COR-L47 (cell line): ENCODE data around the gene COL5A2.

ENCODE experiments used
- DNase-seq: peaks from one replicate; lab custom pipeline; 2025; lab: John Stamatoyannopoulos, UW

Gene COL5A2

DNA sequence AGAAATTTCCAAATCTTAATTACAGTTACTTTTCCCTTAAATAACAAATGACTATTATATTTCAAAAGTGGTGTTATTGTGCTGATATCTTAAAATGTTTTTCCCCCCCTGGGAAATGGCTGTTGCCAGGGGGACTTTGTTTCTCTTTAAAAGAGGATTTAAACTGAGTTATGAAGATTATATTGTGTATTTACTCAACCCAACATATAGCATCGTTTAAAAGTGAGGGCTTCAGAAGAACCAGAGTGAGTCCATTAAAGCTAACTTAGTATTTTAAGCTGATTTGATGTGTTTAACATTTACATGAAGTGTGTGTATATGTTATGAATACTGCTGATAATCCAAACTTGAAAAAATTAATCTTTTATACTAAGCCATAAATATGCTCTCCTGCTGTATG lies 81.6 kb downstream of the COL5A2 start:
- DNase-seq, result no peak

DNA sequence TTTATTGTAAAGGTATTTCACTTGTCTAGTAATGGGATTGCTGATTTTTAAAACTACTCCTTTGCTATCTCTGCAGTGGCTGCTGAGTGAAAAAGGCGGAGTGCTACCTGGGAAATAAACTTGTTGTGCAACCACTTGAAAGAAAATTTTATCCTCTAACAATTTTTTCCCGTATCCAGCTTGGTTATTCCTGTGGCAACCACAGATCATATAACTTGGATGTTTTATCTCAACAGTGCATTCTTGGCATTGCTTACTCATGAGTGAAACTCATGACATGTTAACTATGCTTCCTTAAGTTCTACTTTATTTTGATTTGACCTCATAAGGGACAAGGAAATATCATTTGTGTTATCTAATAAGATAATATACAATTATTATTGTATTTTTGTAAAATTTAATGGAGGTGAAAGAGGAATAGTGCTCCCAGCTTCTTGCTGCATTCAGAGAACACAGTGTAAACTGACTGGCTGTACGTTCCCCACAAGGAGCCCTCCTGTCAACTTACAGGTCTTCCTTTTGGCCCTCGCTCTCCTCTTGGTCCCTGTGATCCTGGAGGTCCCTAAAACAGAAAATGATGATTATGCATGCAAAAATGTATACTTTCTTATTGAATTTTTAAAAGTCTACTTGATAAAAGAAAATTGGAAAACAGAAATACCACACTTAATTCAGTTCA lies 82.7 kb downstream of the COL5A2 start:
- DNase-seq, result no peak

DNA sequence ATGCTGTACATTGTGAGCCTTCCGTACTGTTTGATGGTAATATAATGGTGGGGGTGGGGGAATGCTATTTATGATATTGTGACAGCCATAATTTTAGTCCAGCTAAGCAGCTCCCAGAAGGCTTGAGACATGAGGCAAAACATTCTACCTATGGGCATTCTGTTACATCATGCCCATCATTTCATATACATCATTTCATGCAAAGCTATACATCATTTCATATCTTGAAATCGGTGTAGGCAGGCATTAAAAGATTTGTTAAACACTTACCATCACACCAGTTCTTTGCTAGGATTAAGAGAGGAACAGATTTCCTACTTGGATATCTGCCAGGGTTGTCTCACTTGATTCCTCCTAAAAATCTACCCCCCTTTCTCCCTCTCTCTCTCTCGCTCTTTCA lies 84.5 kb downstream of the COL5A2 start:
- no peak for DNase-seq

DNA sequence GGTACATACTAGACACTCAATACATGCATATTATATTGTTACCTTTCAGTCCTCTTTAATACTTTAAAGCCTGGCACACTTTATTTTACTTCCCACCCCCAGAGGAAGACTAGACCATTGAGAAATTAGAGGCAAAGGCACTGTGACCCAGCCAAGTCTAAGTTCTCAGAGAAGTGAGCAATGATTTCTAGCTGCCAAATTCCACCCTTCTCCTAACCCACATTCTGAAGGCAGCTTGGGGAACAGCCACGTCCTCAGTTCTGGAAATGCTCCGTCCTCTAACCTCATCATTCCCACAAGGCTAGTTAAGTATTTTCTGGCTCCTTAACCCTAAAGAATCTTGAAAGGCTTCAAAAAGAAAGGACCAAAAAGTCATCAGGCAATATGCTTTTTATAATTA lies 86.6 kb downstream of the COL5A2 start:
- DNase-seq, result no peak

DNA sequence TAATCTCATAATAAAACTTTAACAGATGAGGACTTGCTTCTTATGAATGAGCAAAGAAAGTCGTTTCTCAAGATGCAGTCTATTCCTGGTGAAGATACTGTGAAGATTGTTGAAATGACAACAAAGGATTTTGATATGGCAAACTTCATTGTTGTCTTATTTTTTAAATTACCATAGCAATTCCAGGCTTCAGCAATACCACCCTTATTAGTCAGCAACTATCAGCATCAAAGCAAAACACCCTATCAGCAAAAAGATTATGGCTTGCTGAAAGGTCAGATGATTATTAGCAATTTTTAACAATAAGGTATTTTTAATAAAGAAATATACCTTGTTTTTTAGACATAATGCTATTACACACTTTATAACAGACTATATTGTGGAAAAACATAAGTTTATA lies 88.3 kb downstream of the COL5A2 start:
- no peak for DNase-seq

DNA sequence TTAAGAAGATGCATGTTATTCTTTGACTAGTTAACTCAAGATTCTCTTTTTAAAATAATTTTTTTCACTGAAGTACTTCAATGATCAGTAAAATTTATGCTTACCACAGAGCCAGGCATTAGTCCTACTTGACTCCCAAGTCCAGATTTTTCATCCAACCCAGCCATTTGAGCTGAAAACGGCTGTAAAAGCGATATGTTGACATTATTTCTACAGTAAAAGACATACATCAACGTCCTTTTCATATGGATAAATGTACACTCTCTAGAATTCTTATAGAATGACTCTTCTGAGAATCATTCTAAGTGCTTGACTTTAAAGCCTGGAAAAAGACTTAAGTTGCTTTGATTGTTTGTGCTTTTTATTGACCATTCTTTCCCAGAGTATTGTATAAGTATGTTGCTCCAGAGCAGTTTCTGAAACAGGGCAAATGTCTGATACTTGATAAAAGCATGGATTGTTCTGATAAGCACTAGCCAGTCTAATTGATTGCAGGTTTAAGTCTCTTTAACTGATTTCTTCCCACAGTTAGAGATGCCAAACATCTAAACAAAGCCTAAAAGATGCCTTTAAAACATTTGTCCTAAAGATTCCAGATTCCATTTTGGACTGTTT lies 90.9 kb downstream of the COL5A2 start:
- no peak for DNase-seq

DNA sequence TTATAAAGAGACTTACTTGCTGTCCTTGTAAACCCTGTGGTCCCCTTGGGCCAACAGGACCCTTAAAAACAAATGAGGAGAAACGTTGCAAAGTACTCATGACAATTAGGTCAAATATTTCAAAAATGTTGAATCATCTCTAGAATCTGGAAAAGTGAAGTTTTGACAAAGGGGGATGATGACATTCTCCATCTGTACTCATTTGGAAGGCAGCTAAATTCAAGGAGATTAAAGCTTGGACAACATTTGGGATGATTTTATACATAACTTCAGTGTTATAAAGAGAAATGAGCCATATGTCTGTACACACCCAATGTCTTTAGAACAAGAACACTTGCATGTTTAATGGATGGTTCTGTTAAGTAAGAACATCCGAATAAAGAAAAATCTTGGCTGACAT lies 92.9 kb downstream of the COL5A2 start:
- DNase-seq, result no peak

DNA sequence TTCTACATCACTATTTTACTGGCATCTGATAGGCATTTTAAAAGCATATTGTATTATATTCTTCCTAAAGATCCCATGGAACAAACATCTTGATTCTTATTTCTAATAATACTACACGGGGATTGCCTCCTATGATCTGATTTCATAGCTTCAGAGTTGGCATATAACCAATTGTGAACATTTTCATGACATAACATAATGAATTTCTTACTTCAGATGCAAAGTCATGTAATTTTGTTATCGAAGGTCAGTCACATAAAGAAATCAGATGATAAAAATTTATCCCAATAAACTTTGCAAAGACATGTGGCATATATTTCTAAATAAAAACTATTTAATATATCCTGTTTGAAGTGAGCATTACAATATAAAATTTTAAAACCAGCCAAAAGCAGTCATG lies 93.3 kb downstream of the COL5A2 start:
- DNase-seq, result no peak

DNA sequence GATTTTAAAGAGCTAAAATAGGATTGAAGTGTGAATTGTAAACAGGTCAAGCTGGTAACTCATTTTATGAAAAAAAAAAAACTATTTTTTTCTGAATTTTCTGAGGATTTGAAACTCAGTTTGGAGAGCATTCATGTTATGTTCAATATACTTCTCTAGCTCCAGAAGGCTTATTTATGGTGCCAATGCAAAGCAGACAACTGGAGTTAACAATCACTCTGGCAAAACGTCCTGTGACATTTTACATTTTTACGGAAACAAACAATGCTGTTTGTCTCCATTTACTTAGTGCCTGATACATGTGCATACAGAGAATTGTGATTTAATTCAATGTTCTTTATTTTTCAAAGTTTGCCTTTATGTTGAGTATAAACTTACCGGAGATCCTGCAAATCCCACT lies 96.0 kb downstream of the COL5A2 start:
- DNase-seq, result no peak

DNA sequence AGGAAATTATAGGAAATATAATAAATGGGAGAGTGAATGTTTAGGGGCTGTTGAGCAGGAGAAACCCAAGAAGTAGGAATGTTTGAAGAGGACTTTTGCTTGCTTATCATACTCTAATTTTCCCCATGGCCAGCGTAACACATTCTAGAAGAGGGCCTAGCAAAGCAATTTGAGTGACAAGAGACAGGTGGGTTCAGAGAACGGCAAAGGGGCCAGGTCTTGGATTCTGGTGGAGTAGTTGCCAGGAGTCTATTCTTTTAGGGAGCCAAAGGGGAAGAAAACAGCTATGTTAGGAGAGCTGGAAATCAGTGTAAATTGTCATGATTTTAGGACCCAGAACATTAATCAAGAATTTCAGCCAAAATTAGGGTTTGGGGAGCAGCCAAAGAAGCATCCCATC lies 96.5 kb downstream of the COL5A2 start:
- DNase-seq, result no peak

DNA sequence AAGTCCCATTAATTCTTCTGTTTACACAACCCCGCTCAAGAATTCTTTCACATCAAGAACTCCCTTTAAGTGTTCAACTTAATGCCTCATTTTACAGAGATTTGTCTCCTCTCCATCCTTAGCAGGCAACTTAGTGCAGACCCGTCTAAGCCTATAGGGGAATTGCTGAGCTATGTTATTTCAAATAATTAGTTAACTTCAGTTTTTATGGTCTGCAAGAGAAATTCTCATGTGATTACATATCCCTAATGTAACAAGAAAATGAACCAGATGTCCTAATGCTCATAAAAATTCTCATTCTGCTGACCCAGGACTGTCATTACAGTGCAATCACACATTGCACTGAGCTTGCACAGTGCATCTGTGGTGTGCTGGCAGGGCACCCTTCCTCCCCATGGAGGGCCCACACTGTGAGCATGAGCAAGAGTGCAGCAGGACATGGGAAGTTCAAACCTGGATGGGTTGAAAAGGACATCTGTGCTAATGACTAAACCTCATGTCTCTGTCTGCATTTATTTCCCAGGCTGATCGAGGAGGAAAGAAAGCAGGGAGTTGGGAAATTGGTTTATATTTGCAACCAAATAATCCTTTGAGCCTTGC lies 97.1 kb downstream of the COL5A2 start:
- DNase-seq, result no peak

DNA sequence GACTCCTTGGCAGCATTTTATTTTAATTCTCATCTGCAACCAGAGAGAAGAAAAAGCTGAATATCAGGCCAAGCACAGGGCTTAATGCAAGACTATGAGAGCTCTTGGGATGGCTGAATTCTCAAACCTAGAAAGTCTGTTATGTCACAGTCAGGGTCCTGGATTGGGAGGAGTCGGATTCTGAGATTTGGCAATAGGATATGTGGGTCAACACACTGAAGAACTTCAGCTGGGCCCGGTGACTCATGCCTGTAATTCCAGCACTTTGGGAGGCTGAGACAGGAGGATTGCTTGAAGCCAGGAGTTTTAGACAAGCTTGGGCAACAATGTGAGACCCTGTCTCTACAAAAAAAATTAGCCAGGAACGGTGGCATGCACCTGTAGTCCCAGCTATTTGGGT lies 103.0 kb downstream of the COL5A2 start:
- no peak for DNase-seq

DNA sequence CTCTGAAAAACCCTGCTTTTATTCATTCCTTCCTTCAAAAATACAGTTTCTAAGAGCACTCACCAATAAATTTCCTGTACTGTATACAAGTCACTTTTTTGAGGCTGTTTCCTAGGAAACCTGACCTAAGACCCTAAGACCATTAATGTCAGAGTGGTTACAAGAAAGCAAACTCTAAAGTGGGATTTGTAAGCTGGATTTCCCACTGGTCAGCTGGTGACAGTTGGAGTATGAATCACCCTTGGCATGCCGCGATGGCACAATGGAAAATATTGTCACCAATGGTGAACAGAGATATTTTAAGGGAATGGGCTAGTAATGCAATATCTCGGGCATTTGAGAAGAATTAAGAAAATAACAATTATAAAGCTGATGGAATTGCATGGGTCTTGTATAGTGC lies 103.4 kb downstream of the COL5A2 start:
- DNase-seq, result no peak

DNA sequence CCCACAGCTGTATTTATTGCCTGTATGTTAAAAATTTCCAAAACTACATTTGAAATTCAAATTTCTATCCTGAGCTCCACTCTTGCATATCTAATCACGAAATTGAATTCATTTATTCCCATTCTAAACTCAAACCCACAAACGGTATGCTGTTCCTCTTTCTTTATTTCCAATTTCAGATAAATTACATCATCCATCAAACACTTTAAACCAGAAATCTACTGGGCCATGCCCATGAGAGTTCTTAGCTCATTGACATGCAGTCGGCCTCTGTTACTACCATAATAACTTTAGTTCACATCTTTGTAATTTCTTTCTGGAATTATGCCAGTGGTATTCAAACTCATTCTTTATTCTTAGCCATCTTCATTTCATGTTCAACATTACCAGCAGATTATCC lies 105.1 kb downstream of the COL5A2 start:
- no peak for DNase-seq

DNA sequence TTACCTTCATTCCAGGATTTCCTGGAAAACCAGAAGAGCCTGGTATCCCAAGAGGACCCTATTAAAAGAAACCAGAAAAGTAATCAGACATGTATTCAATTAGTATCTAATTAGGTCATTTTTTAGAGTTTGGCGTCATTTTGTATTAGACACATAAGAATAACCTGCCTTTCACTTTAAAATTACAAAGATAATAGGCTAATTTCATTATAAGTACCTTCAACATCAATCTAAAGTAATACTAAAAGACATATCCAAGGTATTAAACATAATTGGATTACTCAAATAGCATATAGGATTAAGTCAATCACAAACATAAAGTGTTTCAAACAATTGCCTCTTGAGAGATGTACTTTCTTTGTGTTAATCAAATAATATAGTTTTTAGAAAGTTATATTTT lies 107.5 kb downstream of the COL5A2 start:
- DNase-seq, result no peak

DNA sequence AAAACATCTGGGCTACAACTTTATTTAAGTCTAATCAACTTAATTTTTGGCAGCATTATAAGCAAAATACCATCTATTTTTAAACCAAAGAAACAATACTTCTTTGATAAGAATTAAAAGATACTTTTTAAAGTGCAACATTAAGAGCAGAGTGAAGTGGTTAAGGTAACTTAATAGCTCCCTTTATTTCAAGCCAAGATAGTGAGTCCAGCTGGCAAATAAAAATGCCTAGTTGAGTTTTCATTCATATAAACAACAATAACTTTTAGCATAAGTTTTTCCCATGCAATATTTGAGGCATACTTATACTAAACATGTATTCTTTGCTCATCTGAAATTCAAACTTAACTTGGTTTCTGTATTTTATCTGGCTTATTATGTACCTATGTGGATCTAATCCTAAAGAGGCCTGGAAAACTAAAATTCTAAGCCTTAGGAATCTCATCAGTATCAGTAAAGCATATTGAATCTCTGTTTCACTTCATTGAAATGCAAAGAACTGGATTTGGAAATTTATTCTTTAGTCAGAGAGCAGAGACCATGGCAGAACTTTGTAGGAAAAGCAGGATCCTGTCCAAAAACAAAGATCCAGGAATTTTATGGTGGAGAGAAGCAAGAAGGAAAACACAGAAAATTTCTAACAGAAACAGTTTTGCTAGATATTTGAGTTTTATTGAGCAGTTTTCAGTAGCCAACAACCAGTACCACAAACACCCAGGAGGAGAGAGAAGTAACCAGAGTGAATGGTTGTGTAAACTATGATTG lies 109.5 kb downstream of the COL5A2 start:
- no peak for DNase-seq

DNA sequence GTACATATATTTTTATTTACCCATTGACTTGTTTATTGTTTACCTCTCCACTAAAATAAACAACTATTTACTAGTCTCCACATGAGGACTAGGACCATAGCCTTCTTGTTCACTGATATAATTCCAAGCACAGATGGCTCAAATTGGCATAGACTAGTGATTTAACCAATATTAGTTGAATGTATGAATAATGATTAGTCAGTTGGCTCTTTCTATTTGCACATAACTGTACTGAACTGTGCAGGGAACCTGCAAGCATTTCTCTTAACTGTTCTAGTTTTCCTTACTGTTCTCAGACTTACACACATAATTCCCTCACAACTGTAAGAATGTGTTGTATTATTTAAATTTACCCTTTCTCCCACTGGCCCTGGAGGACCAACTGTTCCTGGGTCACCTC lies 113.5 kb downstream of the COL5A2 start:
- no peak for DNase-seq

DNA sequence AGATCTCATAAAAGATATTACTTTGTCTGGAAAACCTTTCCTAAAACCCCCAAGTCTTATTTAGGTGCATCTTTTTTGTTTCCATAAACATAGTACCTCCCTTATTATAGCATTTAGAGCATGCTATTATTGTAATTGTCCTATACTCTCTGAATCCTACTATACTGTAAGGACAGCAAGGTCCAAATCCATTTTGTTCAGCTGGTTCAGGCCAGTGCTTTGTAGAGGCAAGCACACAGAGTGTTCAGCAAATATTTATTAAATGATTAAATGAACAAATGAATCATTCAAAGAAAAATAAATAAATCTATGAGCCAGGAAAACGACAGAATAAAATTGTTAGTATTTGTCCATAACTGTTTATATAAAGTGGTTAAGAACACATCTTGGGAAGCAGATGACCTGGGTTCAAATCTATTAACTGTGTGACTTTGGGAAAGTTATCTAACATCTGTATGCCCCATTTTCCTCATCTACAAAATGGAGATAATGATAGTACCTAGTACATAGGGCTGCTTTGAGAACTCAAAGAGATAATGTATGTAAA lies 119.4 kb downstream of the COL5A2 start:
- DNase-seq, result no peak

DNA sequence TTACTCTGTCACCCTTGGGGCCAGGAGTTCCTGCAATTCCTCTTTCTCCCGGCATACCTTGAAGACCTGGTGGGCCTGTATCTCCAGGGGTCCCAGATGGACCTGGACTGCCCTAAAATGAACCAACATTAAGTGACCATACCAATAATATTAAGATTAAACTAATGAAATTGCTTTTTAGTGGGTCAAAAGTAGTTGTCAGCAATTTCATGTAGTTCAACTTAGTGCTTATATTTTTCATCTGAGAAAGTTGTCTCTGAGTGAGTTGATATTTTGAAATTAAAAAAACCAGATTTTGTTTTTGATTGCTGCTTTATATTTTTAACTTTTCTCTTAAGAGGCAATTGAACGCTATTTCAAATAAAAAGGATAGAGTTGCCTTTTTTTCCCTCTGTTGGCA lies 122.2 kb downstream of the COL5A2 start:
- no peak for DNase-seq

DNA sequence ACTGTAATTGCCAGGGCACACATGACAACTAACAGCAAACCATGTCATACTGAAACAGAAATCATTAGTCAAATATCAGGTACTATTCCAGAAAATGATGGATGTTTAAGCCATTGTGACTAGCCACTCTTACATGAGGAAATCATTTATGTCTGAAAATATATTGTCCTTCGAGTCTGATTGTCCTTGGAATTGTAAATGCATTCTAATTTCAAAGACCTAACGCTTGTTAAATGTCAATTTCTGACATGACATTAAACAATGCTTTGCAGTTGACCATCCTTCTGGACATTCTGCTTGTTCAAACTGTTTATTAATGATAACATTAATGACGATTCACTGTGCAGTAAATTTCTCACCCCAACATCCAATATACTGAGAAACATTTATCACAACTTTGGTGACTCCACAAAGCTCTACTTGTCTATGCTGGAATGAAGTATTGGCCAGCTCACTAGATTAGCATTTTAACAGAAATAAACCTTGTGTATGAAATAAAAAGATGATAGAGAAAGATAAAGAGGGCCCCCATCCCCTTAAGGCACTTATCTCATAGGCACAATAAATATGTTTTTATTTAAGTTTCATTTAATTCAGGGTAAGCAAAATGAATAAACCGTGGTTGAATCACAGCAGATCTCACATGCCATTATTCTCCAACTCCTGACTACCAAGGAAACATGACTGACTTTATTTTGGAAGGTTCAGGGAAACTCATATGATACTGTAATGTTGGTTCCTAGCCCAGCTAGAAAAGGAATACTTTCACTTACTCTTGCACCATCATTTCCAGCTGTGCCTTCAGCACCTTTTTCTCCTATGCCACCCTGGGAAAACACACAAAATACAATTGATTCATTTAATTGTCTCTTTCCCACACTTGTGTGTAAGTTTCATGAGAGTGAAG lies 123.1 kb downstream of the COL5A2 start:
- DNase-seq, result no peak

DNA sequence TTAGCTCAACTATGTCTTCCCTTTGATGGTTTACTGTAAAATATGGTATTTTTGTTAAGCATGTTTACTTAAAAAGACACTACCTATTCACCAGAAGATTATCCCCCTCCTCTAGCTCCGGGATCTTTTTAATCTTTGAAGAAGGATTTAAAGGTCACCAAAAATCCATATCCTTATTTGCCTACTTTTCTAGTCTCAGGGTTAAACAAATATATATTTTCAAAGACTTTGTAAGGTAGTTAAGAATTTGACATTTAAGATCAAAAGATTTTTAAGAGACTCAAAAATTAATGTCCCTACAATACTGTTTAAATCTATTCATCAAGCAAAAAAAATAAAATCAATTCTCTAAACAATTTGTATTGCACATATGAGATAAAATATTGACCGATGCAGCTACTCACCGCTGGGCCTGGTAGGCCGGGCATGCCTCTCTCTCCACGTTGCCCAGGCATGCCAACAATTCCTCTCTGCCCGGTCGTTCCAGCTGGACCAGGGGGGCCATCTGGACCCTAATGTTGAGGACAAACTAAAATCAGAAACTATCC lies 129.3 kb downstream of the COL5A2 start:
- DNase-seq, result no peak
